ENCODE results near the gene MRPS23. TPM values are rescaled to one million over a fixed set of nuclear protein-coding genes. Genes with fewer than 3 reads are reported as not detected.

The MRPS23 gene
- total and polyA plus RNA-seq, 7 donors = 9.5 to 43.9 (median 15.1) TPM

GRCh38 chr17:57892820-57893595, 43.2 kb upstream of the MRPS23 start:
- no peaks in the 10 kb centered on the region for H3K9me3 ChIP-seq
- H3K27ac ChIP-seq = peak overlapping the region; percentile 97 to 100 (median 98)
- no peaks in the 10 kb centered on the region for H3K27me3 ChIP-seq
- intact Hi-C loops (cut with DNase I) = loop anchor here (2.0 kb wide), 3 partner anchors 48 to 94 kb away; partner anchors contain the start of gene CUEDC1
- WGBS, 2 donors = 9 to 23% methylated on average over 16 of the region's 16 CpGs
- peaks cover 0 to 98% (median 94%) of the 10 kb centered on the region in 4 donors for H3K4me1 ChIP-seq
- DNase-seq = peak; percentile 99
- H3K36me3 ChIP-seq = no peaks in the 10 kb centered on the region
- TF ChIP-seq EP300 (IDR thresholded peaks at IDR 0.05) (peak in 2 of 4 donors; percentile 89 to 91), POLR2A (IDR thresholded peaks at IDR 0.05) (peak in 1 of 2 donors; percentile 38), CTCF (IDR thresholded peaks at IDR 0.05) (peak in 1 of 4 experiments; percentile 34), POLR2AphosphoS5 (IDR thresholded peaks at IDR 0.05) (peak; percentile 72 to 91 (median 89))
- H3K4me3 ChIP-seq = peak overlapping the region in 3 of 4 donors; percentile 8 to 26 (median 25)

GRCh38 chr17:57892146-57892819, 42.4 kb upstream of the MRPS23 start:
- peak overlapping the region; percentile 97 to 100 (median 98) for H3K27ac ChIP-seq
- H3K9me3 ChIP-seq = no peaks in the 10 kb centered on the region
- WGBS, 2 donors = 32 to 59% methylated on average over 6 of the region's 6 CpGs
- H3K4me3 ChIP-seq = no peak overlapping the region
- no peak for TF ChIP-seq POLR2A (IDR thresholded peaks at IDR 0.05)
- TF ChIP-seq EP300 (IDR thresholded peaks at IDR 0.05) = no peak
- peak; percentile 98 to 99 (median 98) for TF ChIP-seq CTCF (IDR thresholded peaks at IDR 0.05)
- peak; percentile 95 for DNase-seq
- no peaks in the 10 kb centered on the region for H3K36me3 ChIP-seq
- peaks cover 0 to 98% (median 91%) of the 10 kb centered on the region in 4 donors for H3K4me1 ChIP-seq
- H3K27me3 ChIP-seq = no peaks in the 10 kb centered on the region
- intact Hi-C loops (cut with DNase I) = loop anchor here (2.0 kb wide), 3 partner anchors 49 to 95 kb away; partner anchors contain the start of gene CUEDC1

- intact Hi-C loops (cut with DNase I) = loop anchor here (2.0 kb wide), 1 partner anchor 32 kb away; no protein-coding TSS in a partner anchor
- peaks cover 0 to 90% (median 86%) of the 10 kb centered on the region in 4 donors for H3K4me1 ChIP-seq
- H3K27ac ChIP-seq = peak overlapping the region; percentile 97 to 100 (median 98)
Measured at GRCh38 chr17:57890857-57891232, 41.0 kb upstream of the MRPS23 start.

More at GRCh38 chr17:57890857-57891232, 41.0 kb upstream of the MRPS23 start:
- DNase-seq = no peak
- Histone ChIP-seq H3K27me3 (no peaks in the 10 kb centered on the region), H3K36me3 (no peaks in the 10 kb centered on the region), H3K4me3 (no peak overlapping the region), H3K9me3 (no peaks in the 10 kb centered on the region)
- WGBS, 2 donors = 85 to 87% methylated on average over 4 of the region's 4 CpGs
- TF ChIP-seq POLR2A (IDR thresholded peaks at IDR 0.05) (no peak), POLR2AphosphoS5 (IDR thresholded peaks at IDR 0.05) (no peak), CTCF (IDR thresholded peaks at IDR 0.05) (no peak), EP300 (IDR thresholded peaks at IDR 0.05) (no peak)
